Sigmoid colon (tissue), 7 donors: ENCODE data around the gene OGFR. TPM values are rescaled to one million over a fixed set of nuclear protein-coding genes. Genes with fewer than 3 reads are reported as not detected.
A peak's percentile ranks its signal among the peaks of the same experiment; 100 is the strongest.

Source experiments
- DNase-seq: peaks from one replicate; pipeline ENCODE4 v3.0.0-alpha.2; 2019
- H3K27ac ChIP-seq, 4 donors: fragments of 200-600 bp; sonication (generic); one replicate each; pipeline ENCODE4 v1.5.1; 2016 to 2019; ENCODE audit warnings: mild to moderate bottlenecking in 1 of 4
- H3K27me3 ChIP-seq, 3 donors: fragments of 200-600 bp; sonication (generic); one replicate each; pipeline ENCODE4 v1.5.1; 2019; ENCODE audit warnings: mild to moderate bottlenecking in 1 of 3
- H3K36me3 ChIP-seq, 4 donors: fragments of 200-600 bp; sonication (generic); one replicate each; pipeline ENCODE4 v1.5.1; 2016 to 2019
- H3K4me1 ChIP-seq, 4 donors: fragments of 200-600 bp; sonication (generic); one replicate each; pipeline ENCODE4 v1.5.1; 2017 to 2019
- H3K4me3 ChIP-seq, 4 donors: fragments of 200-600 bp; sonication (generic); one replicate each; pipeline ENCODE4 v1.5.1; 2017 to 2019; ENCODE audit warnings: mild to moderate bottlenecking in 2 of 4, moderate library complexity in 1 of 4
- H3K9me3 ChIP-seq, 4 donors: fragments of 200-600 bp in 3 of 4; sonication (generic) in 3 of 4; one replicate each; pipeline versions ENCODE4 v1.5.1 to v1.6.1; 2013 to 2019
- EP300 ChIP-seq, 4 donors: sonication (generic); formaldehyde crosslinking; IDR thresholded peaks; one replicate each; pipeline ENCODE4 v1.6.1; 2017; ENCODE audit warnings: antibody characterized with exemption in 4 of 4
- POLR2A ChIP-seq, 2 donors: fragments of 450-650 bp; IDR thresholded peaks; one replicate each; pipeline ENCODE4 v1.6.1; 2016; ENCODE audit warnings: antibody characterized with exemption in 2 of 2, mild to moderate bottlenecking in 2 of 2, moderate library complexity in 2 of 2
- POLR2AphosphoS5 ChIP-seq, 4 donors: sonication (generic); formaldehyde crosslinking; IDR thresholded peaks; one replicate each; pipeline ENCODE4 v1.6.1; 2017; ENCODE audit warnings: antibody characterized with exemption in 4 of 4
- WGBS, 2 donors: extraction: QIAGEN DNeasy Blood & Tissue Kit; methylation state at CpG; one replicate each; pipeline ENCODE4 v1.1.7; 2013; 5-methylcytosine and 5-hydroxymethylcytosine counted together
- intact Hi-C: fragments of 100-400 bp; cut with DNase I; formaldehyde crosslinking; loops from one replicate; pipeline ENCODE4 v1.15.1; 2023
- polyA plus RNA-seq, 3 donors: library from polyadenylated mRNA; stranded (reverse); fragments of 200-250 nt; gene quantifications; one replicate each; pipeline ENCODE4 v1.2.3, GENCODE V29; 2013
- total RNA-seq, 4 donors: library from RNA; depleted of rRNA; stranded (reverse); fragments of >200 nt; gene quantifications; one replicate each; pipeline ENCODE4 v1.1.0, GENCODE V29; 2016
- TF ChIP-seq, protein P1 (sequence below), 4 experiments: fragments of 450-650 bp in 3 of 4; fragments of 200-600 bp in 1 of 4; IDR thresholded peaks; one replicate each; pipeline ENCODE4 v1.5.1; 2016 to 2019; ENCODE audit warnings: antibody characterized with exemption in 4 of 4, mild to moderate bottlenecking in 3 of 4, moderate library complexity in 2 of 4
- donor health status: healthy with polysubstance abuse.
- donor health status: Bipolar disorder and iron deficiency.
- donor health status: healthy.

Gene OGFR
- total and polyA plus RNA-seq, 7 donors, result 22.2 to 64.8 (median 46.6) TPM

DNA sequence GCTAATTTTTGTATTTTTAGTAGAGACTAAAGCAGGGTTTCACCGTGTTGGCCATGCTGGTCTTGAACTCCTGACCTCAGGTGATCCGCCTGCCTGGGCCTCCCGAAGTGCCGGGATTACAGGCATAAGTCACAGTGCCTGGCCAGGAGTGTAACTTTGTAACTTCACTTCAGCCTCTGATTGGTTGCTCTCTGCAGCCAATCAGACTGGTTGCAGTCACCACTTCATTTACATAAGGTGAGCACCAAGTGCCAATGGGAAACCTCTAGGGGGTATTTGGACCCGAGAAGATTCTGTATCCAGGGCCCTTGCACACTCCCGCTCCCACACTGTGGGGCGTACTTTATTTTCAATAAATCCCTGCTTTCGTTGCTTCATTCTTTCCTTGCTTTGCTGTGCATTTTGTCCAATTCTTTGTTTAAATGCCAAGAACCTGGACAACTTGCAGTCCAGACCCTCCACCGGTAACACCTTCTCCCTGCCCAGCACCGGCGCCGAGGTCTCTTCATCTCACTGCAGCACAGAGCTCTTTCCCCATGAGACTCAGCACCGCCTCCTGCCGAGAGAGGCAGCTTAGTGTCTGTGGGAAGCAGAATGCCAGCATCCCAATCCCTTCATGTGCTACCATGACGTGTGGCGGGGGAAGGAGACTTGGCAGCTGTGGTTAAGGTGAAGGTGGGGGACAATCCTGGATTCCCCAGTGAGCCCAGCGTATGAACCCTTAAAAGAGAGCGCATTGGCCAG is 22.3 kb upstream of the OGFR start:
- no peak for DNase-seq
- Histone ChIP-seq H3K9me3 (no peaks in the 10 kb centered on the region), H3K4me1 (peaks cover 0 to 31% (median 12%) of the 10 kb centered on the region in 4 donors), H3K27me3 (no peaks in the 10 kb centered on the region), H3K4me3 (no peak overlapping the region), H3K27ac (peak overlapping the region in 2 of 4 donors; percentile 28 to 61), H3K36me3 (no peaks in the 10 kb centered on the region)
- no peak for TF ChIP-seq EP300 (IDR thresholded peaks at IDR 0.05)
- no peak for TF ChIP-seq POLR2A (IDR thresholded peaks at IDR 0.05)
- no peak for TF ChIP-seq POLR2AphosphoS5 (IDR thresholded peaks at IDR 0.05)
- TF ChIP-seq, protein P1, sequence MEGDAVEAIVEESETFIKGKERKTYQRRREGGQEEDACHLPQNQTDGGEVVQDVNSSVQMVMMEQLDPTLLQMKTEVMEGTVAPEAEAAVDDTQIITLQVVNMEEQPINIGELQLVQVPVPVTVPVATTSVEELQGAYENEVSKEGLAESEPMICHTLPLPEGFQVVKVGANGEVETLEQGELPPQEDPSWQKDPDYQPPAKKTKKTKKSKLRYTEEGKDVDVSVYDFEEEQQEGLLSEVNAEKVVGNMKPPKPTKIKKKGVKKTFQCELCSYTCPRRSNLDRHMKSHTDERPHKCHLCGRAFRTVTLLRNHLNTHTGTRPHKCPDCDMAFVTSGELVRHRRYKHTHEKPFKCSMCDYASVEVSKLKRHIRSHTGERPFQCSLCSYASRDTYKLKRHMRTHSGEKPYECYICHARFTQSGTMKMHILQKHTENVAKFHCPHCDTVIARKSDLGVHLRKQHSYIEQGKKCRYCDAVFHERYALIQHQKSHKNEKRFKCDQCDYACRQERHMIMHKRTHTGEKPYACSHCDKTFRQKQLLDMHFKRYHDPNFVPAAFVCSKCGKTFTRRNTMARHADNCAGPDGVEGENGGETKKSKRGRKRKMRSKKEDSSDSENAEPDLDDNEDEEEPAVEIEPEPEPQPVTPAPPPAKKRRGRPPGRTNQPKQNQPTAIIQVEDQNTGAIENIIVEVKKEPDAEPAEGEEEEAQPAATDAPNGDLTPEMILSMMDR (IDR thresholded peaks at IDR 0.05), result no peak
- 83 to 85% methylated on average over 18 of the region's 18 CpGs for WGBS, 2 donors
- intact Hi-C loops, result loop anchor here (10.0 kb wide), 1 partner anchor 278 kb away; no protein-coding TSS in a partner anchor

DNA sequence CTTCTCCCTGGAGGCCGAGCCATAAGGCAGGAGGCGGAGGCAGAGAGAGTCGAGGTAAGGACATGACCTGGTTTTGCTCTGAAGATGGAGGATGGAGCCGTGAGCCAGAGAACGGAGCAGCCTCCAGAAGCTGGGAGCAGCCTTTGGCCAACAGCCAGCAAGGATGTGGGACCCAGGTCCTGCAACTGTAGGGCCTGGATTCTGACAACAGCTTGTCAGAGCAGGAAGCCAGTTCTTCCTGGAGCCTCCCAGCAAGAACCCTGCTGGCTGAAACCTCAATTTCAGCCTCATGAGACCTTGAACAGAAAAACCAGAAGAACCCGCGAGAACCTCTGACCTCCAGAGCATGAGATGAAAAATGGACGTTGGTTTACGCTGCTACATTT is 21.7 kb upstream of the OGFR start:
- DNase-seq, result no peak
- 49 to 66% methylated on average over 9 of the region's 9 CpGs for whole genome bisulfite sequencing, 2 donors
- peaks cover 0 to 31% (median 12%) of the 10 kb centered on the region in 4 donors for H3K4me1 ChIP-seq
- no peaks in the 10 kb centered on the region for H3K36me3 ChIP-seq
- intact Hi-C loops, result loop anchor here (10.0 kb wide), 1 partner anchor 278 kb away; no protein-coding TSS in a partner anchor
- H3K27me3 ChIP-seq, result no peaks in the 10 kb centered on the region
- peak overlapping the region in 2 of 4 donors; percentile 28 to 61 for H3K27ac ChIP-seq
- no peaks in the 10 kb centered on the region for H3K9me3 ChIP-seq
- no peak for TF ChIP-seq POLR2A (IDR thresholded peaks at IDR 0.05)
- TF ChIP-seq POLR2AphosphoS5 (IDR thresholded peaks at IDR 0.05), result peak in 1 of 4 donors; percentile 33
- H3K4me3 ChIP-seq, result no peak overlapping the region

DNA sequence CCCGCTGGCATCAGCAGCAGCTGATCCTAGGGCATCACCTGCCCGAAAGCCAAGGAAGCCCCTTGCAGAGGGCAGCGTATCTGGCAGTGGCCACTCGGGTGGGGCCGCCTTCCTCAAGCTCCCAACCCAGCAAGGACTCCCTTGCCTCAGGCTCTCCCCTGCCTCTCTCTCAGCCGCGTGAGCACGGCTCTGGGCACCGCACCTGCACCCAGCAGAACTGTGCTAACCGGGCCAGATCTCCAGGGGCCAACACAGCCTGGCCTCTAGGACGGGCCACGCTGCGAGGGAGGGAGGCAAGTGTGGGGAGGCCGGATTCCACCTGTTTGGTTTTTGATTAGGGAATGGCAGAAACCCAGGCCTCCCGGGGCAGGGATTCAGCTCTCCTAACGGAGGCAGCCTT is 20.1 kb upstream of the OGFR start:
- Histone ChIP-seq H3K9me3 (no peaks in the 10 kb centered on the region), H3K27ac (no peak overlapping the region), H3K27me3 (no peaks in the 10 kb centered on the region), H3K4me3 (no peak overlapping the region), H3K4me1 (peaks cover 0 to 31% (median 12%) of the 10 kb centered on the region in 4 donors), H3K36me3 (no peaks in the 10 kb centered on the region)
- intact Hi-C loops, result loop anchor here (10.0 kb wide), 1 partner anchor 280 kb away; no protein-coding TSS in a partner anchor
- no peak for DNase-seq
- WGBS, 2 donors, result 88 to 91% methylated on average over 16 of the region's 16 CpGs
- TF ChIP-seq POLR2A (IDR thresholded peaks at IDR 0.05) (no peak), POLR2AphosphoS5 (IDR thresholded peaks at IDR 0.05) (no peak), EP300 (IDR thresholded peaks at IDR 0.05) (no peak)
- TF ChIP-seq, protein P1 (IDR thresholded peaks at IDR 0.05), result no peak

DNA sequence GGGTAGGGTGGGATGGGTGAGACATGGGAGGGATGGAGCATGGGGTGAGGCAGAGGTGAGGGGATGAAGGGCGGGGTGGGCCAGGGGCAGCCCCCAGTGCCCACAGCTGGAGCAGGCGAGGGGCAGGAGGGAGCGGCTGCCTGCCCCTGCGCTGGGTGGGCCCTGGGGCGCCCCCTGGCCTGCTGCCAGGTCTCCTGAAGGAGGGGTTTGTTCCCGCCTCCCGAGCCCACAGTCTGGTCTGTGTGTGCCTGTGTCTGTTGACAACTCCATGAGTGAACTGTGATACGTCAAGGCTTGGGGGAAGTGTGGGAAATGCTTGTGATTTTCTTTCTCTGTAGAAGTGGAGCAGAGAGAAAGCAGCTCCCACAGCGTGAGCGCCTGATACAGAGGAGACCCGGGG is 19.2 kb upstream of the OGFR start:
- Histone ChIP-seq H3K36me3 (no peaks in the 10 kb centered on the region), H3K27ac (peak overlapping the region in 2 of 4 donors; percentile 54 to 59)

DNA sequence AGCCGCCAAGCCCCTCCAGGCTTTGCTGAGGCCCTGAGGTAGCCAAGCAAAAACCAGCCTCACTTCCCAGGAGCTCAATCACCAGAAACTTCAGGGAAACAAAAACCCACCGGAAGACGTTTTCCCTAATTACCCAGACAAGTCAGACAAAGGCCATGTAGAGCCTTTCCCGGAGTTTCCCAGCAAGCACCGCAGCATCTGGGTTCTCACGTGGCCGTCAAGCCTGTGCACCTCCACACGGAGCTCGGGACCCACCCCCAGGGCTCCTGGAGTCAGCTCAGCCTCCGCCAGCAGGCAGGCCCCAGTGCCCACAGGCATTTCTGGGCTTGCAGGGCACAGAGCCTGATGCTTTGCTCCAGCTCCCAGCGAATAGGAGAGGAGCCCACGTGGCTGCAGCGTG is 18.5 kb upstream of the OGFR start:
- TF ChIP-seq POLR2AphosphoS5 (IDR thresholded peaks at IDR 0.05), result no peak
- TF ChIP-seq POLR2A (IDR thresholded peaks at IDR 0.05), result no peak
- Histone ChIP-seq H3K9me3 (no peaks in the 10 kb centered on the region), H3K4me1 (peaks cover 0 to 33% (median 15%) of the 10 kb centered on the region in 4 donors), H3K36me3 (no peaks in the 10 kb centered on the region), H3K4me3 (no peak overlapping the region), H3K27ac (peak overlapping the region in 2 of 4 donors; percentile 54 to 59), H3K27me3 (no peaks in the 10 kb centered on the region)
- WGBS, 2 donors, result 80 to 87% methylated on average over 13 of the region's 13 CpGs
- intact Hi-C loops, result loop anchor here (10.0 kb wide), 1 partner anchor 281 kb away; no protein-coding TSS in a partner anchor
- DNase-seq, result no peak

More for the DNA sequence above, 19.2 kb upstream of the OGFR start:
- H3K4me1 ChIP-seq, result peaks cover 0 to 31% (median 12%) of the 10 kb centered on the region in 4 donors
- WGBS, 2 donors, result 70 to 77% methylated on average over 11 of the region's 11 CpGs
- no peaks in the 10 kb centered on the region for H3K9me3 ChIP-seq
- H3K27me3 ChIP-seq, result no peaks in the 10 kb centered on the region
- TF ChIP-seq POLR2A (IDR thresholded peaks at IDR 0.05) (no peak), EP300 (IDR thresholded peaks at IDR 0.05) (no peak), POLR2AphosphoS5 (IDR thresholded peaks at IDR 0.05) (peak in 1 of 4 donors; percentile 33)
- no peak overlapping the region for H3K4me3 ChIP-seq
- intact Hi-C loops, result loop anchor here (10.0 kb wide), 1 partner anchor 281 kb away; no protein-coding TSS in a partner anchor
- DNase-seq, result no peak

DNA sequence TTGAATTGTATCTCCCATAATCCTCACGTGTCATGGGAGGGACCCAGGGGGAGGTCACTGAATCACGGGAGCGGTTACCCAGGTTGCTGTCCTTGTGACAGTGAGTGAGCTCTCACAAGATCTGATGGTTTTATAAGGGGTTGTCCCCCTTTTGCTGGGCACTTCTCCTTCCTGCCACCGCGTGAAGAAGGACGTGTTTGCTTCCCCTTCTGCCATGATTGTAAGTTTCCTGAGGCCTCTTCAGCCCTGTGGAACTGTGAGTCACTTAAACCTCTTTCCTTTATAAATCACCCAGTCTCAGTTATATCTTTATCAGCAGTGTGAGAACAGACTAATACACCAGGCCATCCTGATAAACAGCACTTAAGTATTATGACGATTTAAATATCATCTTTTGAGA is 17.3 kb upstream of the OGFR start:
- no peak overlapping the region for H3K4me3 ChIP-seq
- H3K4me1 ChIP-seq, result peaks cover 0 to 36% (median 18%) of the 10 kb centered on the region in 4 donors
- TF ChIP-seq, protein P1 (IDR thresholded peaks at IDR 0.05), result no peak
- TF ChIP-seq EP300 (IDR thresholded peaks at IDR 0.05), result no peak
- TF ChIP-seq POLR2A (IDR thresholded peaks at IDR 0.05), result no peak
- TF ChIP-seq POLR2AphosphoS5 (IDR thresholded peaks at IDR 0.05), result no peak
- H3K36me3 ChIP-seq, result no peaks in the 10 kb centered on the region
- H3K9me3 ChIP-seq, result no peaks in the 10 kb centered on the region
- H3K27ac ChIP-seq, result no peak overlapping the region
- intact Hi-C loops, result loop anchor here (10.0 kb wide), 1 partner anchor 283 kb away; no protein-coding TSS in a partner anchor
- 71 to 72% methylated on average over 7 of the region's 7 CpGs for WGBS, 2 donors
- no peak for DNase-seq
- H3K27me3 ChIP-seq, result no peaks in the 10 kb centered on the region
